Measurements from ENCODE around the gene ABTB2. TPM values are rescaled to one million over a fixed set of nuclear protein-coding genes. Genes with fewer than 3 reads are reported as not detected.

The ABTB2 gene
- total and polyA plus RNA-seq, 9 of the 15 experiments (the other 6 are each of a cell fraction or from before 2014, with no cell fraction given), result 0.03 to 0.18 (median 0.12) TPM; not detected in 2

DNA sequence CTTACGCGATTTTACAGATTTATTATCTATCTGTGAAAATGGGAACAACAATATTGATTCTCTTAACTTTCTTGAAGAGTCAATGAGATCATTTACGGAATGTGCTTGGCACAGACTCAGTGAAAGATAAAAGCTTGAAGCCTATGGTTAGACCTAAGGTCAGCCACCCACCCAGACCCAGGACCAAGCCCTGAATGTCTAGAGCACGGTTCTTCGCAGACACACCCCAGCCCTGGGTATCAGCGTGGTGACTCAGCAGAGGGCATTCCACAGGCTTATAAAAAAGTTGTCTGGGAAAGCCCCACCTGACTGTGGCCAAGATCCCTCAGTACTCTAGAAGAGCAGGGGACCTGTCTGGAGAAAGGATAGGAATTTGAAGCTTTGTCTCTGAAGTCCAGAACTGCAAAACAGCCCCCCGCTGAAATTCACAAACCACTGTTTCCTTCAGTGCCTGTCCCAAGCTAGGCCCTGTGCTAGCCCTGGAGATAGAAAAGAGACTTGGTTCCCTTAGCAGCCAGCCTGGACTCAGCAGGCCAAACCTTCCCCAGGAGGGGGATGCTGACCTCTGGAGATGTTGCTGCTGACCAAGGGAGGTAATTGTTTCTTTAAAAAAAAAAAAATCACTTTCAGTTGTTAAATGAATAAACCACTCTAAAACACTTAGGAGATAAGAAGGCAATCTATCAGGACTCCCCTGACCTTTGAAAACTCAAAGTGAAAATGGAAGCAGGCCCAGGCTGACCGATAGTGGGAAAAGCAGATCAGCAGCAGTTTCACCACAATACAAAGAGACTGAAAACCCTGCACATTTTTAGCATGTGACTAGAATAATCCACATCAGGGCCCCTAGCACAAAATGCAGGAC is 114.0 kb downstream of the ABTB2 start:
- Histone ChIP-seq H4K20me1 (replicated peaks; ENCODE audit: control insufficient read depth, insufficient read depth, low read length) (peaks cover 4% of the 10 kb centered on the region; the same call in 1 of the 2 replicates), H3K4me3 (no peak overlapping the region), H3K9me3 (replicated peaks; ENCODE audit: control insufficient read depth, insufficient read depth, low read depth, low read length) (no peaks in the 10 kb centered on the region), H3K79me2 (ENCODE audit: control insufficient read depth, insufficient read depth, low read length) (no peaks in the 10 kb centered on the region), H3K27ac (ENCODE audit: extremely low read depth, low read depth, low read length) (no peak overlapping the region), H3K27me3 (ENCODE audit: control insufficient read depth in 2 of 2, insufficient read depth in 2 of 2, low read length in 2 of 2) (no peaks in the 10 kb centered on the region), H3K9ac (ENCODE audit: insufficient read depth in 1 of 2, low read depth in 2 of 2, low read length in 2 of 2) (no peak overlapping the region), H3K36me3 (ENCODE audit: control insufficient read depth, insufficient read depth, low read length) (no peaks in the 10 kb centered on the region), H3K4me2 (ENCODE audit: insufficient read depth, low read length) (no peak overlapping the region), H3K4me1 (replicated peaks in 1 of 2; ENCODE audit: control insufficient read depth in 2 of 2, insufficient read depth in 2 of 2, low read length in 2 of 2) (peaks cover 27 to 30% of the 10 kb centered on the region in 2 experiments), H3K9me1 (ENCODE audit: control insufficient read depth, insufficient read depth, low read length) (no peaks in the 10 kb centered on the region), H2AFZ (ENCODE audit: low read depth, low read length) (no peak overlapping the region)
- no TSS peak for BruUV-seq (replicated peaks)
- ATAC-seq (peak; percentile 19; the same call in 1 of the 3 replicates), FAIRE-seq (no peak), DNase-seq (ENCODE audit: extremely low read depth in 1 of 4, low spot score in 3 of 4) (peak in 3 of 4 experiments; percentile 28 to 47 (median 39))
- WGBS (ENCODE audit: insufficient coverage, low coverage, missing lambda C conversion rate), result 17% methylated on average over 8 of the region's 8 CpGs
- ChIA-PET CTCF (ENCODE audit: low intra/inter-chr PET ratio) (no interaction called here), POLR2A (interaction anchor here (0.6 kb wide), 1 partner anchor 64 kb away, joined by 3 read pairs; no protein-coding TSS in a partner anchor)
- intact Hi-C loops (cut with micrococcal nuclease) (no loop called here), in situ Hi-C loops (cut with MboI) (no loop called here)
- TF ChIP-seq RCOR1 (IDR thresholded peaks at IDR 0.05; ENCODE audit: borderline replicate concordance in 1 of 2, low read depth in 2 of 2, low read length in 2 of 2), result 0 out of 4 replicates have a peak, but pooled peaks of 1 of the 2 experiments have one; percentile 18
- peak; percentile 67 for TF ChIP-seq NFE2 (IDR thresholded peaks at IDR 0.05; ENCODE audit: low read depth)
- TF ChIP-seq, protein P1, sequence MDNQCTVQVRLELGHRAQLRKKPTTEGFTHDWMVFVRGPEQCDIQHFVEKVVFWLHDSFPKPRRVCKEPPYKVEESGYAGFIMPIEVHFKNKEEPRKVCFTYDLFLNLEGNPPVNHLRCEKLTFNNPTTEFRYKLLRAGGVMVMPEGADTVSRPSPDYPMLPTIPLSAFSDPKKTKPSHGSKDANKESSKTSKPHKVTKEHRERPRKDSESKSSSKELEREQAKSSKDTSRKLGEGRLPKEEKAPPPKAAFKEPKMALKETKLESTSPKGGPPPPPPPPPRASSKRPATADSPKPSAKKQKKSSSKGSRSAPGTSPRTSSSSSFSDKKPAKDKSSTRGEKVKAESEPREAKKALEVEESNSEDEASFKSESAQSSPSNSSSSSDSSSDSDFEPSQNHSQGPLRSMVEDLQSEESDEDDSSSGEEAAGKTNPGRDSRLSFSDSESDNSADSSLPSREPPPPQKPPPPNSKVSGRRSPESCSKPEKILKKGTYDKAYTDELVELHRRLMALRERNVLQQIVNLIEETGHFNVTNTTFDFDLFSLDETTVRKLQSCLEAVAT (IDR thresholded peaks at IDR 0.05), result no peak
- TF ChIP-seq, protein P2, sequence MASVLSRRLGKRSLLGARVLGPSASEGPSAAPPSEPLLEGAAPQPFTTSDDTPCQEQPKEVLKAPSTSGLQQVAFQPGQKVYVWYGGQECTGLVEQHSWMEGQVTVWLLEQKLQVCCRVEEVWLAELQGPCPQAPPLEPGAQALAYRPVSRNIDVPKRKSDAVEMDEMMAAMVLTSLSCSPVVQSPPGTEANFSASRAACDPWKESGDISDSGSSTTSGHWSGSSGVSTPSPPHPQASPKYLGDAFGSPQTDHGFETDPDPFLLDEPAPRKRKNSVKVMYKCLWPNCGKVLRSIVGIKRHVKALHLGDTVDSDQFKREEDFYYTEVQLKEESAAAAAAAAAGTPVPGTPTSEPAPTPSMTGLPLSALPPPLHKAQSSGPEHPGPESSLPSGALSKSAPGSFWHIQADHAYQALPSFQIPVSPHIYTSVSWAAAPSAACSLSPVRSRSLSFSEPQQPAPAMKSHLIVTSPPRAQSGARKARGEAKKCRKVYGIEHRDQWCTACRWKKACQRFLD (CRISPR knock-in tag; IDR thresholded peaks at IDR 0.05), result 0 out of 2 replicates have a peak, but pooled peaks have one; percentile 31
- TF ChIP-seq FOSL1 (tag; conservative IDR thresholded peaks at IDR 0.05), result 0 out of 2 replicates have a peak, but pooled peaks have one; percentile 40
- peak; percentile 59 for TF ChIP-seq C11orf30 (IDR thresholded peaks at IDR 0.05; ENCODE audit: low read depth)
- TF ChIP-seq, protein P3, sequence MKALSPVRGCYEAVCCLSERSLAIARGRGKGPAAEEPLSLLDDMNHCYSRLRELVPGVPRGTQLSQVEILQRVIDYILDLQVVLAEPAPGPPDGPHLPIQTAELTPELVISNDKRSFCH (CRISPR knock-in tag; IDR thresholded peaks at IDR 0.05), result no peak
- TF ChIP-seq, protein P3 (tag; IDR thresholded peaks at IDR 0.05), result 0 out of 2 replicates have a peak, but pooled peaks have one; percentile 42
- TF ChIP-seq ZNF384 (IDR thresholded peaks at IDR 0.05; ENCODE audit: low read depth, low read length), result peak; percentile 64; the same call in 1 of the 2 replicates
- TF ChIP-seq, protein P4, sequence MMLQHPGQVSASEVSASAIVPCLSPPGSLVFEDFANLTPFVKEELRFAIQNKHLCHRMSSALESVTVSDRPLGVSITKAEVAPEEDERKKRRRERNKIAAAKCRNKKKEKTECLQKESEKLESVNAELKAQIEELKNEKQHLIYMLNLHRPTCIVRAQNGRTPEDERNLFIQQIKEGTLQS (IDR thresholded peaks at IDR 0.05), result peak; percentile 38
- TF ChIP-seq, protein P4 (CRISPR knock-in tag; conservative IDR thresholded peaks at IDR 0.05), result no peak
- TF ChIP-seq ZNF584 (CRISPR knock-in tag; IDR thresholded peaks at IDR 0.05; ENCODE audit: low read depth), result no peak
- TF ChIP-seq FOXM1 (IDR thresholded peaks at IDR 0.05; ENCODE audit: low read depth), result 0 out of 2 replicates have a peak, but pooled peaks have one; percentile 25
- no peak for TF ChIP-seq FOXM1 (CRISPR knock-in tag; IDR thresholded peaks at IDR 0.05; ENCODE audit: low read depth)
- peak; percentile 44; the same call in 1 of the 2 replicates for TF ChIP-seq MAFG (tag; conservative IDR thresholded peaks at IDR 0.05)
- peak; percentile 32; the same call in 1 of the 2 replicates for TF ChIP-seq MAFK (IDR thresholded peaks at IDR 0.05; ENCODE audit: low read length)
- no peak for TF ChIP-seq THRAP3 (IDR thresholded peaks at IDR 0.05; ENCODE audit: borderline replicate concordance)
- TF ChIP-seq BCOR (IDR thresholded peaks at IDR 0.05), result no peak

Measured in K562 (cell line).